Activated CD4-positive, alpha-beta T cell treated with anti-CD3 and anti-CD28 coated beads, Interleukin-2, amount 10 ng/mL, durations not matched to agents 24 days and 14 days (primary cell): Measurements from ENCODE around the gene FAM110A. TPM values are rescaled to one million over a fixed set of nuclear protein-coding genes. Genes with fewer than 3 reads are reported as not detected.
"Not testable (repeated sequence)": the region's sequence is repeated elsewhere in the genome, so short reads cannot be mapped to it uniquely, and the experiment has no call there.

ENCODE experiments used
- DNase-seq: peaks from one replicate; pipeline ENCODE4 v3.0.0; 2022
- H3K27ac Mint-ChIP-seq: one replicate; pipeline ENCODE4 v1.8.0; 2022; ENCODE audit warnings: mild to moderate bottlenecking, mixed read lengths
- H3K27me3 Mint-ChIP-seq: one replicate; pipeline ENCODE4 v1.8.0; 2022; ENCODE audit warnings: mixed read lengths
- H3K36me3 Mint-ChIP-seq: one replicate; pipeline ENCODE4 v1.8.0; 2022; ENCODE audit warnings: low read depth, mild to moderate bottlenecking, mixed read lengths
- H3K4me1 Mint-ChIP-seq: one replicate; pipeline ENCODE4 v1.8.0; 2021; ENCODE audit warnings: mixed read lengths
- H3K4me3 Mint-ChIP-seq: one replicate; pipeline ENCODE4 v1.8.0; 2022; ENCODE audit warnings: mild to moderate bottlenecking, moderate library complexity, mixed read lengths
- H3K9me3 Mint-ChIP-seq: one replicate; pipeline ENCODE4 v1.8.0; 2021; ENCODE audit warnings: mixed read lengths
- intact Hi-C: fragments of 100-400 bp; cut with micrococcal nuclease; formaldehyde crosslinking; loops from one replicate; pipeline ENCODE4 v1.15.1; 2023
- total RNA-seq: library from RNA; stranded (reverse); gene quantifications from 2 replicates; pipeline ENCODE4 v1.2.3, GENCODE V29; 2022

Gene FAM110A
- total RNA-seq, 1 donor from 2014 or later: 13.3 TPM

- H3K4me3 Mint-ChIP-seq: peak overlapping the region; percentile 69
Observed at GRCh38 chr20:841568-842546, 8.3 kb downstream of the FAM110A start.

GRCh38 chr20:842547-842940 lies 9.0 kb downstream of the FAM110A start:
- no peak for DNase-seq
- H3K4me1 Mint-ChIP-seq: peaks cover 51% of the 10 kb centered on the region
- H3K9me3 Mint-ChIP-seq: no peaks in the 10 kb centered on the region
- peaks cover 13% of the 10 kb centered on the region for H3K36me3 Mint-ChIP-seq
- H3K27ac Mint-ChIP-seq: no peak overlapping the region
- H3K4me3 Mint-ChIP-seq: no peak overlapping the region
- H3K27me3 Mint-ChIP-seq: no peaks in the 10 kb centered on the region
- intact Hi-C loops: loop anchor here (10.0 kb wide), 2 partner anchors 298 to 622 kb away; partner anchors contain the start of genes CSNK2A1 and NSFL1C

More at GRCh38 chr20:841568-842546, 8.3 kb downstream of the FAM110A start:
- Mint-ChIP-seq H3K4me1 (peaks cover 48% of the 10 kb centered on the region), H3K27ac (peak overlapping the region; percentile 25), H3K27me3 (no peaks in the 10 kb centered on the region), H3K36me3 (peaks cover 11% of the 10 kb centered on the region), H3K9me3 (no peaks in the 10 kb centered on the region)
- DNase-seq: no peak
- intact Hi-C loops: loop anchor here (10.0 kb wide), 2 partner anchors 297 to 623 kb away; partner anchors contain the start of genes CSNK2A1 and NSFL1C

DNA sequence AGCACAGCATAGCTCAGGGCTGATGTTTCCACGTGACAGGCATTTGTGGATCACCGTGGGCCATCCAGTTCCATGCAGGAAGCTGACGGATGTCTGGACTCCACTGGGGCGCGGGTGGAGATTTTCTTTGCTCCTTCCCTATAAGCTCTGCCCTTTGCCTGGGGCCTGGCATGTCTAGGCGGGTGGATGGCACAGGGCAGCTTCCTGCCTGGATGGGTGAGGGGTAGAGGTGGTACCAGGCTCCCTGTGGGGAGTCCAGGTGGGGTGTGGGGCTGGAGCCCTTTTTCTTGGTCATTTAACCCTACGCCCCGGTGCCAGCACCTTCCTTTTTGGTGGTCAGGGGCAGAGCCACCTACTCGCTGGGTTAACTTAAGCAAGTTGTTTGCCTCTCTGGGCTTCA lies 10.4 kb downstream of the FAM110A start:
- intact Hi-C loops: loop anchor here (1.0 to 10.0 kb wide), 3 partner anchors 11 to 621 kb away; partner anchors contain the start of genes CSNK2A1, FAM110A and NSFL1C
- peaks cover 7% of the 10 kb centered on the region for H3K36me3 Mint-ChIP-seq
- H3K4me3 Mint-ChIP-seq: no peak overlapping the region
- H3K4me1 Mint-ChIP-seq: peaks cover 50% of the 10 kb centered on the region
- H3K27me3 Mint-ChIP-seq: no peaks in the 10 kb centered on the region
- no peaks in the 10 kb centered on the region for H3K9me3 Mint-ChIP-seq
- no peak overlapping the region for H3K27ac Mint-ChIP-seq
- no peak for DNase-seq

DNA sequence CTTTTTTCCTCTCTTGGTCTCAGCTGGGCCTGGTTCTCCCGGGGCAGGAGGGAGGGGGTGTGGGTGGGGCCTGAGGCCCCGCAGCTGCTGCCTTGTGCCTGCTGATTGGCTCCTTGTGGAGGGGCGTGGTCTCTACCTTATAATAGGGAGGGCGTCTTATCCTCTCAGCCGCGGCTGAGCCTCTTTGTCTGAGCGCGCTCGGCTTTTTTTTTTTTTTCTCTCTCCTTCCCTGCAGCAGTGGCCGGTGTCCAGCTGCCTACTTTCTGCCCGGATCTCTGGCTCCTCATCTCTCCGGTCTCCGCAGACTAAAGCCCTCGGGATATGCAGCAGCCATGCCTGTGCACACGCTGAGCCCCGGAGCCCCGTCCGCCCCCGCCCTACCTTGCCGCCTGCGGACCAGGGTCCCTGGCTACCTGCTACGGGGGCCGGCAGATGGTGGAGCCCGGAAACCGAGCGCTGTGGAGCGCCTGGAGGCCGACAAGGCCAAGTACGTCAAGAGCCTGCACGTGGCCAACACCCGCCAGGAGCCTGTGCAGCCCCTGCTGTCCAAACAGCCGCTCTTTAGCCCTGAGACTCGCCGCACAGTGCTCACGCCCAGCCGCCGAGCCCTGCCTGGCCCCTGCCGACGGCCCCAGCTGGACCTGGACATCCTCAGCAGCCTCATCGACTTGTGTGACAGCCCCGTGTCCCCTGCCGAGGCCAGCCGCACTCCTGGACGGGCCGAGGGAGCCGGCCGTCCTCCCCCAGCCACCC lies 11.1 kb downstream of the FAM110A start:
- no peaks in the 10 kb centered on the region for H3K9me3 Mint-ChIP-seq
- H3K27ac Mint-ChIP-seq: peak overlapping the region; percentile 57
- no peaks in the 10 kb centered on the region for H3K27me3 Mint-ChIP-seq
- intact Hi-C loops: loop anchor here (1.0 to 10.0 kb wide), 3 partner anchors 11 to 620 kb away; partner anchors contain the start of genes CSNK2A1, FAM110A and NSFL1C
- DNase-seq: peak; percentile 96
- H3K36me3 Mint-ChIP-seq: peaks cover 8% of the 10 kb centered on the region
- H3K4me3 Mint-ChIP-seq: peak overlapping the region; percentile 87
- peaks cover 46% of the 10 kb centered on the region for H3K4me1 Mint-ChIP-seq

DNA sequence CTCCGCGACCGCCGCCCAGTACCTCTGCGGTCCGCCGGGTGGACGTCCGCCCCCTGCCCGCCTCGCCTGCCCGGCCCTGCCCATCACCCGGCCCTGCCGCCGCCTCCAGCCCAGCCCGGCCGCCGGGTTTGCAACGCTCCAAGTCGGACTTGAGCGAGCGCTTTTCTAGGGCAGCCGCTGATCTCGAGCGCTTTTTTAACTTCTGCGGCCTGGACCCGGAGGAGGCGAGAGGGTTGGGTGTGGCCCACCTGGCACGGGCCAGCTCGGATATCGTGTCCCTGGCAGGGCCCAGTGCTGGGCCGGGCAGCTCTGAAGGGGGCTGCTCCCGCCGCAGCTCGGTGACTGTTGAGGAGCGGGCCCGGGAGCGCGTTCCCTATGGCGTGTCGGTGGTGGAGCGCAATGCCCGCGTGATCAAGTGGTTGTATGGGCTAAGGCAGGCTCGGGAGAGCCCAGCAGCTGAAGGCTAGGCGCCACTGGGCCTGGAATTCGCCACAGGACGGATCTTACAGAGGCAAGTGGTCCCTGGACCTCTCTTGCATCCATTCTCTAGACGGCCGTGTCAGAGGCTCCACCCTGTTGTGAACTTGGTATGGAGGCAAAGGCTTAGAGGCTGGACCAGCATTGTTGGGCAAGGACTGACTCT lies 11.8 kb downstream of the FAM110A start:
- peak overlapping the region; percentile 87 for H3K4me3 Mint-ChIP-seq
- H3K36me3 Mint-ChIP-seq: peaks cover 11% of the 10 kb centered on the region
- peak; percentile 67 for DNase-seq
- H3K27me3 Mint-ChIP-seq: no peaks in the 10 kb centered on the region
- H3K9me3 Mint-ChIP-seq: peaks cover under 1% of the 10 kb centered on the region
- intact Hi-C loops: loop anchor here (10.0 kb wide), 2 partner anchors 301 to 619 kb away; partner anchors contain the start of genes CSNK2A1 and NSFL1C
- peak overlapping the region; percentile 83 for H3K27ac Mint-ChIP-seq
- H3K4me1 Mint-ChIP-seq: peaks cover 46% of the 10 kb centered on the region

GRCh38 chr20:845941-846893 lies 12.7 kb downstream of the FAM110A start:
- Mint-ChIP-seq H3K4me1 (peaks cover 51% of the 10 kb centered on the region), H3K9me3 (peaks cover 8% of the 10 kb centered on the region), H3K27me3 (no peaks in the 10 kb centered on the region), H3K36me3 (peaks cover 18% of the 10 kb centered on the region), H3K27ac (peak overlapping the region; percentile 83), H3K4me3 (peak overlapping the region; percentile 87)
- peak; percentile 75 for DNase-seq
- intact Hi-C loops: loop anchor here (10.0 kb wide), 2 partner anchors 301 to 619 kb away; partner anchors contain the start of genes CSNK2A1 and NSFL1C

GRCh38 chr20:846894-847278 lies 13.4 kb downstream of the FAM110A start:
- H3K9me3 Mint-ChIP-seq: peaks cover 8% of the 10 kb centered on the region
- intact Hi-C loops: loop anchor here (10.0 kb wide), 2 partner anchors 302 to 618 kb away; partner anchors contain the start of genes CSNK2A1 and NSFL1C
- peak overlapping the region; percentile 87 for H3K4me3 Mint-ChIP-seq
- peaks cover 53% of the 10 kb centered on the region for H3K4me1 Mint-ChIP-seq
- H3K27me3 Mint-ChIP-seq: no peaks in the 10 kb centered on the region
- H3K36me3 Mint-ChIP-seq: peaks cover 22% of the 10 kb centered on the region
- H3K27ac Mint-ChIP-seq: peak overlapping the region; percentile 83
- peak; percentile 90 for DNase-seq

DNA sequence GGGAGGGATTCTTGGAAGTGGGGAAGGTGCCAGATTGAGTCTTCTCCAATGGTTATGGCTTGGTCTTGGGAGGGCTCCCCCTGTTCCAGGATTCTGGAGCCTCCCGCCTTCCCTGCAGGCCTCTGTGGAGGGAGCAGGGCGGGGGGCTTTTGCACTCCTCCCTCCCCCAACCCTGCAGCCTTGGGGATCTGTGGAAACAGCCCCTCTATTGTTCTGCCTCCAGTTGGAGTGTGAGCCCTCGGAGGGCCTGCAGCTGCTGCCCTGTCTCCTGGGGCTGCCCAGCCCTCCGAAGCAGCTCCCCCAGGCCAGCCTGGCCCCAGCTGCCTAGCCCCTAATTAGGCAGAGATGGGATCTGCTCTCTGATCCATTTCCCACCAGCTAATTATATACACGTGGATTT lies 14.7 kb downstream of the FAM110A start:
- peaks cover 27% of the 10 kb centered on the region for H3K36me3 Mint-ChIP-seq
- H3K9me3 Mint-ChIP-seq: peaks cover 8% of the 10 kb centered on the region
- no peak overlapping the region for H3K4me3 Mint-ChIP-seq
- intact Hi-C loops: loop anchor here (10.0 kb wide), 2 partner anchors 303 to 617 kb away; partner anchors contain the start of genes CSNK2A1 and NSFL1C
- peaks cover 54% of the 10 kb centered on the region for H3K4me1 Mint-ChIP-seq
- H3K27ac Mint-ChIP-seq: no peak overlapping the region
- H3K27me3 Mint-ChIP-seq: no peaks in the 10 kb centered on the region
- no peak for DNase-seq

DNA sequence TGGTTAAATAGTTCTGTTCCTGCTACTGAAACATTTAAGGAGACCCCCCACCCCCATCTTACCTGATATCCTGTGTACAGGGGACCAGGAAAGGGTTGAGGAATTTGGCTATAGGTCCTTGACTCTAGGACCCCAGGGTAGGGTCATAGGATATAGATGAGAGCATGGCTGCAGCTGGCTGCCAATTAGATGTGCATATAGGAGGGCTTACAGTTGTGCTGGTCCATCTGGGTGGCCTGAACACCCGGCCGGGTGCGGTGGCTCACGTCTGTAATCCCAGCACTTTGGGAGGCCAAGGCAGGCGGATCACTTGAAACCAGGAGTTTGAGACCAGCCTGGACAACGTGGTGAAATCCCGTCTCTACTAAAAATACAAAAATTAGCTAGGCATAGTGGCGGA lies 15.2 kb downstream of the FAM110A start:
- peaks cover 57% of the 10 kb centered on the region for H3K4me1 Mint-ChIP-seq
- not testable (repeated sequence) for H3K27me3 Mint-ChIP-seq, H3K4me3 Mint-ChIP-seq, H3K27ac Mint-ChIP-seq, H3K9me3 Mint-ChIP-seq, DNase-seq
- intact Hi-C loops: loop anchor here (10.0 kb wide), 2 partner anchors 304 to 616 kb away; partner anchors contain the start of genes CSNK2A1 and NSFL1C
- peaks cover 31% of the 10 kb centered on the region for H3K36me3 Mint-ChIP-seq

DNA sequence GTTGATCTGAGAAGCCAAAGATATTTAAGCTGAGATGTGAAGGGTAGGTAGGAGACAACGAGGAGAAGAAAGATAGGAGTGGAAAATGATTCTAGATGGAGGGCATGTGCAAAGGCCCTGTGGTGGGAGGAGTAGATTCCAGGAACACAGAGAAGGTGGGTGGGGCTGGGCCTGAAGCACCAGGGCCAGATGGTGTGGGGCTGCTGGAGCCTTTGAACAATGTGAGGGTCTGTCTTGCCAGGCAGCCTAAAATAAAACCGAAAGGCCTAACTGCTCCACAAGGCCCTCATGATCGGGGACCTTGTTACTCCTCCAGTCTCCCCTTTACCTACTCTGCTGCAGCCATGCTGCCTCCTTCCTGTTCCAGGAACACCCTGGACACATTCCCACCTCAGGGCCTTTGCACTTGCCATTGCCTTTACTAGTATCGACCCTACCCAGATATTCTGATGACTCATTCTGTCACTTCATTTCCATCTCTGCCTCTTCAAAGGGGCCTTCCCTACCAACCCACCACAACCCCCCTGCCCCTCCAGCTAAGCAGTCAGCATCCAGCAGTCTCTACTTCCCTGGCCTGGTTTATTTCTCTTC lies 20.0 kb downstream of the FAM110A start:
- peaks cover 39% of the 10 kb centered on the region for H3K36me3 Mint-ChIP-seq

DNA sequence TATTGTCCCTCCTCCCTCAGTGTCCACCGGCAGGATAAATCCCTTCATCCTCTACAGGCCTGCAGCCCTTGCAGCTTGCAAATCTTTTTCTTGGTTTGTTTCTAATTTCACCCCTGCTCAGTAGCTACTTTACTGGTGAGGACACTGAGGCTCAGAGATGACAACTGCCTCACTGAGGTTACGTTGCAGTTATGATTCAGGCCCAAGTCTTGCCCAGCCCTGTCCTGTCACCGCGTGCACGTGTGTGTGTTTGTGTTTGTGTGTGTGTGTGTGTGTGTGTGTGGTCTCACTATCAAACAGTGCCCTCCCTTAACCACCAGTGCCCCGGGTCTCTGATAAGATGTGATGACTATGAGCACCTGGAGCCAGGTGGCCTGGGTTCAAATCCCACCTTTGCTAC lies 21.1 kb downstream of the FAM110A start:
- no peak for DNase-seq
- no peak overlapping the region for H3K4me3 Mint-ChIP-seq
- peaks cover 37% of the 10 kb centered on the region for H3K36me3 Mint-ChIP-seq
- no peaks in the 10 kb centered on the region for H3K27me3 Mint-ChIP-seq
- intact Hi-C loops: no loop called here
- H3K4me1 Mint-ChIP-seq: peaks cover 64% of the 10 kb centered on the region
- H3K27ac Mint-ChIP-seq: peak overlapping the region; percentile 63
- peaks cover 8% of the 10 kb centered on the region for H3K9me3 Mint-ChIP-seq

More for the DNA sequence above, 20.0 kb downstream of the FAM110A start:
- no peak for DNase-seq
- intact Hi-C loops: no loop called here
- Mint-ChIP-seq H3K27ac (peak overlapping the region; percentile 63), H3K4me3 (no peak overlapping the region), H3K4me1 (peaks cover 56% of the 10 kb centered on the region), H3K27me3 (no peaks in the 10 kb centered on the region), H3K9me3 (peaks cover 8% of the 10 kb centered on the region)
